Measurements from ENCODE around the gene DRICH1.
"Not testable (repeated sequence)": the region's sequence is repeated elsewhere in the genome, so short reads cannot be mapped to it uniquely, and the experiment has no call there.

The DRICH1 gene

DNA sequence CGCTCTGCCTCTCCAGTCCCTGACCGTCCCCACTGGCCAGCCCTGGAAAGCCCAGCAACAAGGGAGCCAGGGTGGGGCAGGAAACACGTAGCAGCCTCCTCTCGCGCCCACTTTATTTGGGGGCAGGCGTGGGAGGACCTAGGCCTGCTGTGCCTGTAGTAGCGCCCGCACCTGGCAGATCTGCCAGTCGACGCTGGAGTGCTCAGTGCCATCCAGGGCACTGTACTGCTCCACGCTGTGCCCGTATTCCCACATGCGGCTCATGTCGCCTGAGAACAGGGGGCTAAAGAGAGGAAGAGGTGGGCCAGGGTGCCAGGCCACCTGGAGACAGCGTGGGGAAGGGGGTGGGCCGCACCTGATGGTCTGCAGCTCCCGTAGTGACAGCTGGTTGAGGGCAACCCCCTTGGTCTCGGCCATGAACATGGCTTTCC, 17.0 kb upstream of the DRICH1 start:
- no peak for DNase-seq (ENCODE audit: low read depth in 2 of 2)

DNA sequence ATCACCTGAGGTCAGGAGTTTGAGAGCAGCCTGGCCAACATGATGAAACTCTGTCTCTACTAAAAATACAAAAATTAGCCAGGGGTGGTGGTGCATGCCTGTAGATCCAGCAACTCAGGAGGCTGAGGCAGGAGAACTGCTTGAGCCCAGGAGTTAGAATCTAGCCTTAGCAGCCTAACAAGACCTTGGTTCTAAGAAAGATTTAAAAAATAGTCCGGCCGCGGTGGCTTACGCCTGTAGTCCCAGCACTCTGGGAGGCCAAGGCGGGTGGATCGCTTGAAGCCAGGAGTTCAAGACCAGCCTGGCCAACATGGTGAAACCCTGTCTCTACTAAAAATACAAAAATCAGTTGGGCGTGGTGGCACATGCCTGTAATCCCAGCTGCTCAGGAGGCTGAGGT, 14.4 kb upstream of the DRICH1 start:
- DNase-seq (ENCODE audit: low read depth in 2 of 2): not testable (repeated sequence)

DNA sequence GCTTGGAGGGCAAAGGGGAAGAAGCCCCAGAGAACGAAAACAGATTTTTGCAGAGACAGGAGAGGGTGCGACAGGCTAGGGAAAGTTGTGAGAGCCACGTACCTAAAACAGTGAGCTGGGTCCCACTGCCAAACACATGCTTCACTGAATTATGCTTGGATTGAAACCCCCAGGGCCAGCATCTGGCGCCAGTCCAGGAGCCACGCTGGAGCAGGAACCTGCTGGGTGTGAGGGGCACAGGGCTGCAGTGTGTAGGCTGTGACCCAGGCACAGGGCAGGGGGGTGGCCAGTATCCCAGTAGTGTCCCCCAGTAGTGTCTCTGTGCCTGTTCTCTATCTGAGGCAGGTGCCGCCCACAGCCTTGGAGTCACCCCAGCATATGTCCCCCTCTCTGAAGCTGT, 8.1 kb upstream of the DRICH1 start:
- DNase-seq (ENCODE audit: low read depth in 2 of 2): not testable (repeated sequence)

DNA sequence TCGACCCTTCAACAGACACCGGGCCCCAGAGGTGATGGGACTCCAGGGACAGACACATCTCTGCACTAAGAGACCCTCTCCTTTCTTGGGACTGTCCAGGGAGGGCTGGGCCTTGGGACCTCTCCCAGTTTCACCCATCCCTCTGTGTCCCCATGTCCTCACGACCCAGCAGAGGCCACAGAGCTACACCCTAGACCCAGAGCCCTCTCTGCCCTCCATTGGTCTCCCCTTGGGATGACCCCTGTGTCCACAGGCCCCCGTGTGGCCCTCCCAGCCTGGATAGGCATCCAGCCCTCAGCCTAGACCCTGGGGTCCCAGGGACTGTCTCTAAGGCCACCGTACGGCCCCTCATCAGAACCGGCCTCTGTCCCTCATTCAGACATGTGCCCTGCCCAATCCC, 7.5 kb upstream of the DRICH1 start:
- no peak for DNase-seq (ENCODE audit: low read depth in 2 of 2)

DNA sequence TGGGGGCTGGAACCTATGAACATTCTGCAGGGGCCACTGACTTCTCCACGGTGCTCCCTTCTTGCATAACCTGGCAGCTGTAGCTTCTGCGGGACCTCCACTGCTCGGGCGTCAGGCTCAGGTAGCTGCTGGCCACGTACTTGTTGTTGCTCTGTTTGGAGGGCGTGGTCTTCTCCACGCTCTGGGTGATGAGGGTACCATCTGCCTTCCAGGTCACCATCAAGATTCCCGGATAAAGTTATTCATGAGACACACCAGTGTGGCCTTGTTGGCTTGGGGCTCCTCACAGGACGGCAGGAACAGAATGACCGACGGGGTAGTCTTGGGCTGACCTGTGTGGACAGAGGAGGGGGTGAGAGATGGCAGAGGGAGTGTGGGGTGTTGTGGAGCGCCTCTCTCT, 6.5 kb upstream of the DRICH1 start:
- DNase-seq (ENCODE audit: low read depth in 2 of 2): no peak

DNA sequence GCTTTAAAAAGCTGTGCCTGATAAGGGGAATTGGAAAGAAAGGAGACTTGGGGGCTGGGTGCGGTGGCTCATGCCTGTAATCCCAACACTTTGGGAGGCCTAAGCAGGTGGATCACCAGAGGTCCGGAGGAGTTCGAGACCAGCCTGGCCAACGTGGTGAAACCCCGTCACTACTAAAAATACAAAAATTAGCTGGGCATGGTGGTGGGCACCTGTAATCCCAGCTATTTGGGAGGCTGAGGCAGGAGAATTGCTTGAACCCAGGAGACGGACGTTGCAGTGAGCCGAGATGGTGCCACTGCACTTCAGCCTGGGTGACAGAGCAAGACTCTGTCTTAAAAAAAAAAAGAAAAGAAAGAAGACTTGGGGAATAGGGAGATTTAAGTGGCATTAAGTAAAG, 3.2 kb upstream of the DRICH1 start:
- not testable (repeated sequence) for DNase-seq (ENCODE audit: low read depth in 2 of 2)

DNA sequence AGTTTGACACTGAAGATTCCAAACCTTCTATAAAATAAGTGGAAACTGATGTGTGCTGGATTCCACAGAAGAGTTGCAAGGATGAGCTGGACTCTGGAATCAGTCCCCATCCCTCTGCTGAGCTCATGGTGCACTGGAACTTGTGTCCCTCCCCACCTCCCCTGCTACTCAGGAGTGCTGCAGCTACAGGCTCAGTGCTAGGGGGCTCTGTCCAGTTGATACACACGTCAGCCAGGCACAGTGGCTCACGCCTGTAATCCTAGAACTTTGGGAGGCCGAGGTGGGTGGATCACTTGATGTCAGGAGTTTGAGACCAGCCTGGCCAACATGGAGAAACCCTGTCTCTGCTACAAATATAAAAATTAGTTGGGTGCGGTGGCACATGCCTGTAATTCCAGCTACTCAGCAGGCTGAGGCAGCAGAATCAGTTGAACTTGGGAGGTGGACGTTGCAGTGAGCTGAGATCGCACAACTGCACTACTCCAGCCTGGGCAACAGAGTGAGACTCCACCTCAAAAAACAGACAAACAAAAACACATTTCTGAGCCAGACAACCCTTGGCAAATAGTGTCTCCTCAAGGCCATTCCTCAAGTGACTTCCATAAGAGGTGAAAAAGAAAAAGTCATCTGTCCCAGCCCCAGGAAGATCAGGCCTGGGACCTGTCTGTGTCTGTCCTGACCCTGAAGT, 3.9 kb downstream of the DRICH1 start:
- DNase-seq (ENCODE audit: low read depth in 2 of 2): not testable (repeated sequence)

DNA sequence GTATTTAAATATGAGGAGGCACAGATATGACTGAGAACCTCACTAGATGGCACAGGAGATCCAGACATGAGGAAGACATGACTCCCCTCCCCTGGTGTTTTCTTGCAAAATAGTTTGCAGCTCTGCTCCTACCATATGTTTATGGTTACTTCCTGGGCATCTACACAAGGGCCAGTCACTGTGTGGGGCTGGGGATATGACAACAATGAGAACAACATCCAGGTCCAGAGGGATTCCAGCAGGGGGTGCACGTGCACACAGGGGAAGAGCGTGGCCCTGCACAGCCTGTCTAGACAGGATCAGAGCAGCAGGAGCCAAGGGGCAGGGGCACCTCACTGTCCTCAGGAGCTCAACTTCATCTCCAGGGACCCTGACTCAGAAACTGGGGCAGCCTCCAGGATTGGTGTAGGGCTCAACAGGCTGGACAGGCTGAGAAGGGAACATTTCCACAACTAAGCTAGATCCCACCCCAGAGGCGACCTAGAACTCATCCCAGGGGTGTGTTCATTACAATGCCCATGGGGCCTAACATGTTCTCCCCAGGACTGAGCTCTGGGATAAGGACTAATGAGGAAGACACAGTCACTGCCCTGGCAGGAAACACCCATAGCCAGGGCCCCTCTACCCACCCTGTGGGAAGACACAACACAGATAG, 4.6 kb downstream of the DRICH1 start:
- not testable (repeated sequence) for DNase-seq (ENCODE audit: low read depth in 2 of 2)

DNA sequence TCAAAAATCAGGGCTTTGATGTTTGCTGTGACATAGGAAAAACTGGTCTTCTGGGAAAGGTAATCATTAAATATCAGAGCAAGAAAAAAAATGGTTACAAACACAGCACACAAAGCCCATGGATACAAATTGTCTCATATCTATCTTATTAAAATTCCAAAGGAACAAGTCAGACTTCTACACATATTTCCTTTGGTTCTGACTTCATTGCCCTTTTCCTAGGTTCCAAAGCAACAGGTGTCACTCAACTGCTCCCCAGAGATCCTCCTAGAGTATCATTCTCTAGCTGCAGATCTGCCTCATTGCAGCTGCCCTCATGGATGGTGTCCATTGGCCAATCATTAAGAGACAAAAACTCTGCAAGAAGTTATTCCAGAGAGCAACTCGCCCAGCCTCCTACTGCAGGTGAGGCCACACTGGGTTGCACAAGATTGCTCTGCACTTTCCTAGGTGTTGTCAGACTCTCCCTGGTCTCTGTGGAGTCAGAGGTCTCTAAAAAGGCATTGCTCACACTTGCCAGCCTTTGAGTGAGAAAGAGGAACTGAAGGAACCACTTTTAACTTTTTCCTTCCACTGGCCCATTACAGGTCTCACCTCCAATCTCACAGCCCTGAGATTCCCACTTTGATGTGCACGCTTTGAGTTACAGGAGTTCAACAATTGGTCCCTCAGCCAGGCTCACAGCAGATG, 5.7 kb downstream of the DRICH1 start:
- DNase-seq (ENCODE audit: low read depth in 2 of 2): no peak

DNA sequence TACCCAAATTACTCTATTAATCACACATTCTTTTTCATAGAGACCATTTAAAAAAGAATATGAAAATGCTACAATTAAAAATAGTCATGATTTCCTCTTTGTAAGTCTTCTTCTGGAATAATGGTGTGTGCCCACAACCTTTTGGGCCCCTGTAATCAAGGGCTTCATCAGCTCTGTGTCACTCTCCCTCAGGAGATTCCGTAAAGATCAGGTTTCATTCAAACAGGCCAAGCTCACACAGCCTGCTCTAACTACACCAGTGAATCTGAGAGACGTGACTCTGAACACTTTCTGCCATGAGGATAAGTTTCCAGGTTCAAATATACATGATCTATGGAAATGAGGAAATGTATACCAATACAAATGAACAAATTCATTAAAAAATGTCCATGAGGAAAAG, 9.5 kb downstream of the DRICH1 start:
- no peak for DNase-seq (ENCODE audit: low read depth in 2 of 2)

DNA sequence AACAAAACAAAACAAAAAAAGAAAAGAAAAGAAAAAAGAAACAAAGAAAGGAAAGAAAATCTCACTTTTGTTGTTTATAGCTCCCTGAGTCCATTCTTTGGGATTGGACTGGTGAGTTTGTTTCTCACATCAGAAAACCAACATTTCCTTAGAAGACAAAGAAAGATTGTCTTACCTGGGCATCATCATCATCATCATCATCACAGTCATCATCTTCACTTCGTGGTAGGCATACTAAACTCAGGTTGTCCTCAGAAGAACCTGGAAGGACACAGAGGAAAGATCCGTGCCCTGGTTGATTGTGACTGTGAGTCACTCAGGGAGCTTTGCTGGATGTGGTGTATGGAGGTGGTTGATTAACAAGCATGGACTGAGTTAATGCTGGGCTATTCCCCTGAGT, 10.2 kb downstream of the DRICH1 start:
- DNase-seq (ENCODE audit: low read depth in 2 of 2): not testable (repeated sequence)

DNA sequence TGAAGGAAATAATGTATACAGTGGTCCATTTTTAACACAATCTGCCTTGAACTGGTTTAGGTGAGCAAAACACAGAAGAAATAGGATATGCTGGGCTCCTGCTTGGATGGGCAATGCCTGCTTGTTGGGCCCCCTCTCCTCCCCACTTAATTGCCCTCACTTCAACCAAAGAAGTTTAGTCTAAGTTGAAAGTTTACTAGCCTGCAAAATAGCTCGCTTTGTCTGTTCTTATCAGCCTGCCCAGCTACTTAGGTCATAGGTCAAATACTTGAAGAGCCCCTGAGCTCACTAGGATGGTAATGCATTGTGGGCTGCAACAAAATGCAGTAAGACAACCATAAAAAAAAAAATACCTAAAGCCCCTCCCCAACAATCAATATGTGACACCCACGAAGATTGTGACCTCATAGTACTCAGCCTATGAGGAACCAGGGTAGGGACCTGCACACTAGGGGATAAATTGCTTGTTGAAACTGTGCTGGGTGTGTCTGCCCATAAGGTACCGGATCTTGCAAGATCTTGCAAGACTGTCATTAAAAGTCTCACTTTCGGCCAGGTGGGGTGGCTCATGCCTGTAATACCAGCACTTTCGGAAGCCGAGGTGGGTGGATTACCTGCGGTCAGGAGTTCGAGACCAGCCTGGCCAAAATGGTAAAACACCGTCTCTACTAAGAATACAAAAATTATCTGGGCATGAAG, 10.9 kb downstream of the DRICH1 start:
- DNase-seq (ENCODE audit: low read depth in 2 of 2): no peak

DNA sequence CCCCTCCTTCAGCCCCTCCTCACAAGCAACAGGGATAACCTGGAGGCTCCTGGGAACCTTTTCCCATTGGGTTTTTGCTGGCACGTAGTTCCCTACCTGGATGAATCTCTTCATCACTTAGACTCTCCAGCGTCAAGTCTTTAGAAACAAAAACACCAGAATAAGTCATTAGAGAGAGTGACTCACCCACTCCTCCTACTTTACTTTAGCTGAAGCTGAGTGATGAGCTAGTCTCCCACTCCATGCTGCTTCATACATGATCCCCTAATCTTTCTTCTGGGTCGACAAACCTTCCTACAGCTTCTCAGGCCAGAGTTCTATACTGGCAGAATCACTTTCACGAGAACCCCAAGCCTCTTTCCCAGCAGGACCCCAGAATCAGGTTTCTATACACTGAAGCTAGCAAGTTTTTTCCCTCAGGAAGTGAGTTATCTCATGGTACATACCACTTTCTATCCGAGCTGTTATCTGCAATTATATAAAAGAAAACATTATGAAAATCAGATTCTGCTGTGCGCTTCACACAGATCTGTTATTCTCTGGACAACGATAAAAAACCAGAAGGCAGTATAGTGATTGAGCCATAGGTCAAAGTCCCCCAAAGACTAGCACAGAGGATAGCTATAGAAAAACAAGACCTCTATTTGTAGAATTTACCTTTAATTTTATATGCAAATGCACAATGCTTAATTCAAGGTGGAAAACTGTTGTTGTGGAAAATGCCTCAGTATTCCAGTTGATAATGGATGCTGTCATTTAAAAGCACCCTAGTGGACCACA, 18.7 kb downstream of the DRICH1 start:
- DNase-seq (ENCODE audit: low read depth in 2 of 2): no peak

DNA sequence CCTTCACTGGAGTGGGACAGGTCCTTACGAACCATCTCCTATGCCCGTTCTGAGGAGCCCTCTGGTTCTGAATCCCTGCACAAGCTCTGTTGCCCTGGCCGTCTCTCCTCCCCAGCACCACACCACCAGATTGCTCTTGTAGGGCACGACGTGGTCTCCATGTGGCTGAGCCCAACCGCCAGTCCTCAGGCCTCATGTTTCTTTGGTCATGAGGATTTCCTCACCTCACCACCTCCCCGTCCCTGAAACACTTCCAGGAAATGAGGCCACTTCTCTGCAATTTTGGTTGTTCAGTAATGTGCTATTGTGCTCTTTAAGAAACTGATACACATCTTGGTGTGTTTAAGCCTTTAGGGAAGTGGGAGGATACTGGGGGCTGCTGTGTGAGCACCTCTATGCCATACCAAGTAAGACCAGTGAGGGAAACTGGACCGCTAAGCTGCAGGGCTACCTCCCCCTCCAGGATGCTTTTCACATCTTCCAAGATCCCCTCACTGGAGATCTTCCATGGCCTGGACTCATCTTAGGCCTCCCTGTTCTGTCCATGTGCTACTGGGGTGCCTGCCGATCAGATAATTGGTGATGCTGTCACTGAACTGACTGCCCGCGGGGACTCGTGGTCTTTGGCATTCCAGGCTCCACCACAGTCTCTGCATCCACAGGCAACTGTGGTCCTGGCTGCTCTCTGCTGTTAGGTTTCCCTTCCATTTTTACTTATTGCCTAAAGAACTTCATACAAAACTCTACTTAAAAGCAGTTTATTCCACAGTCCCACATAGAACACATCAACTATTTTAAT, 21.9 kb downstream of the DRICH1 start:
- no peak for DNase-seq (ENCODE audit: low read depth in 2 of 2)

DNA sequence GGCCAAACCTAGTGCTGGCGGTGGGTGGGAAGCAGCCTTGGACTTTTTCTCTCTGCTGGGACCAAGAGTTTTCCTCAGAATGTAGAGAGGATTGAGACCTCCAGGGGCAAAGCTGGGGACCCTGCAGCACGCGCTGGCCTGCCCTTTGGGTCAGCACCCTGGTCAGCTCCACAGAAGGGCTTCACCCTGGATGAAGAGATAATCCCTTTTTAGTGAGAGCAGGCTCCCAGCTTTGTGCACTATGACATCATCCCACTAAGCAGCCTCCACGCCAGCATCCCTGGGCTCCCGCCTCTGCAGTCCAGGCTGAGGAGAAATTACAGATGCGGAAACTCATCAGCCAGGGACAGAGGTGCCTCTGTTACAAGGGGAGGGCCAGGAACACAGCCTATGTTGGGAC, 23.5 kb downstream of the DRICH1 start:
- no peak for DNase-seq (ENCODE audit: low read depth in 2 of 2)

DNA sequence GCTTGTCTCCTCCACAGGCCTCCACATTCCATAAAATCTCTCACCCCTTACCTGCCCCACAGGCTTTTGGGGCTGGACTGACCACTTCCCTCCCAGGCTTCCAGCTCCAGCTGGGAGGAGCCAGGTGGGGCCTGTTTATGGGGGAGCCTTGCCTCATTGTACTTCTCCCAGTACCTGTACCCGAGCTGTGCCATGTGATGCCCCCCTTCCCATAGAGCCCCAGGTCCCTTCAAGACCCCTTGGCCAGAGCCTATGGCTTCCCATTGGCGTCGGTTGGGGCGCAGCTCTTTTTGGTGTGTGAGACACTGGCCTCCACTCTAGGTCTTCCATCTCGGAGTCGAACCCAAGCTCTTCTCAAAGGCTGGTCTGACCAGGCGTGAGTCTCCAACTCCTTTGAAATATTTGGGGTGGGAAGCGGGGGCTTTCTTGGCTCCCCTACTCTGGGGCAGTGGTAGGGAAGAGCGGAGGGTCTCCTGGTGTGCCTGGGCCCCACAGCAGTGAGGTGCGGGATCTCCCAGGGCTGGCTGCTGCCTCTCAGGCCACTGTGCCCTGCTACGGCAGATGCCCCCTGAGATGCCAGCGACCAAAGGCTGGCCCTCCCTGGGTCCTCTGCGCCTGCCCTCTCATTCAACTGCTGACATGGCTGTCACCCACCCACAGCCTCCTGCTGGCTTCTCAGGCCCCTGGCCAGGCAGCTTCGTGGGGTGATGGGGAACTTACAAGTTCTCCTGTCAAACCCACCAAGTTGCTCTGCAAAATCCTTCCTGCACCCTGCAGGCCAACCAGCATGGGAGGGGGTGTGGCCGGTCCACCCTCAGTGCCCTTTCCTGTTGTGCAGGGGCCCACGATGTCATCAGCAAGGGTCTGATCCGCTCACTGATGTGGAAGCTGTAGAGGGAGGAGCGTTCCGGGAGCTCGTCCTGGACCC, 25.7 kb downstream of the DRICH1 start:
- DNase-seq (ENCODE audit: low read depth in 2 of 2): no peak

DNA sequence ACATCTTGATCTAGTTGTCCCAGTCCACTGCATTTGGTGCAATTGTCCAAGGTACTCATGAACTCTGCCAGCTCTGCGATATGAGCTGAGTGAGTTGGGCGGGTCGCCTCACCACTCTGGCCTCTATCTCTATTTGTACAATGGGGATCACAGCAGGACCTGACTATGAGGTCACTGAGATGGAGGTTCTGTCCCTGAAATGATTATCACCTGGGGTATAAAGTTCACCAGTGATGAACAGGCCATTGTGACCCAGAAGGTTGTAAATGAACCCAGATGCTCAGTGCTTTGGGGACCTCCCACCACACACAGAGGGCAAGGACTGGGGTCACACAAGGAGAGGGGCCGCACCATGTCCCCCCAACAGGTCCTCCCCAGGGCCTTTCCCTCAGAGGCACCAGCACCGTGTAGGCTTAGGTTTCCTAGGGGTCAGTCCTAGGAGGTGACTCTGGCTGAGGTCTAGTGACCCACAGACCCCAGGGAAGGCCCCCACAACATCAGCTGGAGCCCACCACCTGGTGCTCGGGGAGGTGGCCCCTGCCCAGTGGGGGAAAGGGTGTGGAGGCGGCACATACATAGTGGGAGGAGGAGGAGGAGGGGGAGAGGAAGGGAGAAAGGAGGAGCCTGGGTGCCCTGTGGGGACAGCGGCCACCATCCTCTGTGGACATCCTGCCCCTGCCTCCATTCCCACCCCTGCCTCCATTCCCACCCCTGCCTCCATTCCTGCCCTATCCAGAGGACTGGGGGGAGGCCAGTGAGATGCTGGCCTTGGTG, 27.0 kb downstream of the DRICH1 start:
- DNase-seq (ENCODE audit: low read depth in 2 of 2): no peak

DNA sequence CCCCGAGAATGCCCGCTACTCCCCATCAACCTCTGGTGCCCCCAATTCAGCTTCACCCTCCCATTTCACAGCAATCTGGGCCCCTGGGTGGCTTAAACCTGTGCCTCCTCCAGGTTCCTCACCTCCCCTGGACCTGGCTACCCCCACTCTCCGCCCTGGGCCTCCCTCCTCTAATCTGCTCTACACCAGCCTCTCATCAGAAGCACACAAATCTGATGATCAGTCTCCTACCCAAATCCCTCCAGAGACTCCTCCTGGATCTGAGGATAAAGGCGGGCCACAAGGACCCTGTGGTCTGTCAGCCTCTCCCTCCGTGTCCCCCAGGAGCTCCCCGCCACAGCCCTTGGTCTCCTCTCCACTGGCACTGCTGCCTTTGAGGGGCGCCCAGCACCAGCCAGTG, 28.9 kb downstream of the DRICH1 start:
- no peak for DNase-seq (ENCODE audit: low read depth in 2 of 2)

Measured in fibroblast of skin of left biceps (primary cell).